ENCODE results near the gene PRSS57. TPM values are rescaled to one million over a fixed set of nuclear protein-coding genes. Genes with fewer than 3 reads are reported as not detected.

Gene PRSS57
- polyA plus RNA-seq, 1 donor (not counting 4 experiments of a cell fraction or from before 2014, with no cell fraction given), result not detected

DNA sequence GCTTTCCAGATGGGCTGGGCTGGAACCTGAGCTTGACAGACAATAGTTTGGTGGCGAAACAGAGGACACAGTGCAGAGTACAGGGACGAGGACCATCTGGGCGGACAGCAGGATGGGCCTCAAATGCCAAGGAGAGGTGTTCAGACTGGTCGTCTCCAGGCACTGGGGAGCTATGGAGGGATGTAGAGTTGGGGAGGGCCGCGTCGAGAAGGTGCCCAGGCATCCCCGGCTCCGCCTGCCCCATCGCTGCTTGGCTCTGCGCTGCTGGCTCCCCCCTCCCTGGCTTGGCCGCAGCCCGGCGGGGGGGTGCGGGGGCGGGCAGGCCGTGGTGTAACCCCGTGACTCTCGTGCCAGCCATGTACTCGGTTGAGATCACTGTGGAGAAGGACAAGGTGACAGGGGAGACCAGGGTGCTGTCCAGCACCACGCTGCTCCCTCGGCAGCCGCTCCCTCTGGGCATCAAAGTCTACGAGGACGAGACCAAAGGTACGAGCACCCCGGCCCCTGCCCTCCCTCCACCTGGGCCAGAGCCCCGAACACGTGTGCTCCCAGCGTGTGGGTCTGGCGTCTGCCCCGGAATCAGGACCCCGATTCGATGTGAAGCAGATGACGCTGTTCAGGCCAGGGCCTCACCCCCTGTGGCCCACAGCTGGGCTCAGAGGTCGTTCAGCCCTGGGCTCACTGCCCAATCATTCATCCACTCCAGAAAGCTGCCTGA is 44.9 kb upstream of the PRSS57 start:
- H4K20me1 ChIP-seq (ENCODE audit: control insufficient read depth, extremely low read depth, insufficient read depth, low read length), result no peaks in the 10 kb centered on the region
- no peaks in the 10 kb centered on the region for H3K9me3 ChIP-seq (ENCODE audit: control insufficient read depth, low read depth, low read length)
- H2AFZ ChIP-seq (ENCODE audit: control insufficient read depth, low read length), result no peak overlapping the region
- no peak for TF ChIP-seq EZH2 (IDR thresholded peaks at IDR 0.05; ENCODE audit: low read length)
- TF ChIP-seq, protein P1, sequence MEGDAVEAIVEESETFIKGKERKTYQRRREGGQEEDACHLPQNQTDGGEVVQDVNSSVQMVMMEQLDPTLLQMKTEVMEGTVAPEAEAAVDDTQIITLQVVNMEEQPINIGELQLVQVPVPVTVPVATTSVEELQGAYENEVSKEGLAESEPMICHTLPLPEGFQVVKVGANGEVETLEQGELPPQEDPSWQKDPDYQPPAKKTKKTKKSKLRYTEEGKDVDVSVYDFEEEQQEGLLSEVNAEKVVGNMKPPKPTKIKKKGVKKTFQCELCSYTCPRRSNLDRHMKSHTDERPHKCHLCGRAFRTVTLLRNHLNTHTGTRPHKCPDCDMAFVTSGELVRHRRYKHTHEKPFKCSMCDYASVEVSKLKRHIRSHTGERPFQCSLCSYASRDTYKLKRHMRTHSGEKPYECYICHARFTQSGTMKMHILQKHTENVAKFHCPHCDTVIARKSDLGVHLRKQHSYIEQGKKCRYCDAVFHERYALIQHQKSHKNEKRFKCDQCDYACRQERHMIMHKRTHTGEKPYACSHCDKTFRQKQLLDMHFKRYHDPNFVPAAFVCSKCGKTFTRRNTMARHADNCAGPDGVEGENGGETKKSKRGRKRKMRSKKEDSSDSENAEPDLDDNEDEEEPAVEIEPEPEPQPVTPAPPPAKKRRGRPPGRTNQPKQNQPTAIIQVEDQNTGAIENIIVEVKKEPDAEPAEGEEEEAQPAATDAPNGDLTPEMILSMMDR (optimal IDR thresholded peaks at IDR 0.05 in 1 of 3, IDR thresholded peaks at IDR 0.05 in 1 of 3, conservative IDR thresholded peaks at IDR 0.05 in 1 of 3; ENCODE audit: extremely low read depth in 1 of 3, insufficient read depth in 2 of 3, low read length in 3 of 3), result no peak
- H3K4me2 ChIP-seq (ENCODE audit: control insufficient read depth, extremely low read depth, insufficient read depth, low read depth, low read length), result no peak overlapping the region
- no peaks in the 10 kb centered on the region for H3K79me2 ChIP-seq (ENCODE audit: control insufficient read depth, insufficient read depth, low read length)
- no peaks in the 10 kb centered on the region for H3K27me3 ChIP-seq (ENCODE audit: control insufficient read depth, extremely low read depth, insufficient read depth, low read length)
- H3K27ac ChIP-seq (ENCODE audit: control insufficient read depth, insufficient read depth, low read length), result no peak overlapping the region
- H3K9ac ChIP-seq (ENCODE audit: control insufficient read depth, extremely low read depth, insufficient read depth, low read length), result no peak overlapping the region
- no peaks in the 10 kb centered on the region for H3K4me1 ChIP-seq (ENCODE audit: control insufficient read depth, extremely low read depth, insufficient read depth, low read length)
- no peak overlapping the region for H3K4me3 ChIP-seq (ENCODE audit: control insufficient read depth in 2 of 3, extremely low read depth in 1 of 3, insufficient read depth in 2 of 3, low read depth in 1 of 3, low read length in 3 of 3)
- no peaks in the 10 kb centered on the region for H3K9me1 ChIP-seq (ENCODE audit: control insufficient read depth, extremely low read depth, insufficient read depth, low read length)
- dilution Hi-C loops (cut with MboI; ENCODE audit: extremely low pct_ligation_motif_present, low sequenced_read_pairs), result no loop called here
- H3K36me3 ChIP-seq (ENCODE audit: control insufficient read depth in 2 of 2, extremely low read depth in 1 of 2, insufficient read depth in 2 of 2, low read length in 2 of 2), result no peaks in the 10 kb centered on the region
- no peak for FAIRE-seq
- no peak for DNase-seq (ENCODE audit: low read depth, low spot score)

DNA sequence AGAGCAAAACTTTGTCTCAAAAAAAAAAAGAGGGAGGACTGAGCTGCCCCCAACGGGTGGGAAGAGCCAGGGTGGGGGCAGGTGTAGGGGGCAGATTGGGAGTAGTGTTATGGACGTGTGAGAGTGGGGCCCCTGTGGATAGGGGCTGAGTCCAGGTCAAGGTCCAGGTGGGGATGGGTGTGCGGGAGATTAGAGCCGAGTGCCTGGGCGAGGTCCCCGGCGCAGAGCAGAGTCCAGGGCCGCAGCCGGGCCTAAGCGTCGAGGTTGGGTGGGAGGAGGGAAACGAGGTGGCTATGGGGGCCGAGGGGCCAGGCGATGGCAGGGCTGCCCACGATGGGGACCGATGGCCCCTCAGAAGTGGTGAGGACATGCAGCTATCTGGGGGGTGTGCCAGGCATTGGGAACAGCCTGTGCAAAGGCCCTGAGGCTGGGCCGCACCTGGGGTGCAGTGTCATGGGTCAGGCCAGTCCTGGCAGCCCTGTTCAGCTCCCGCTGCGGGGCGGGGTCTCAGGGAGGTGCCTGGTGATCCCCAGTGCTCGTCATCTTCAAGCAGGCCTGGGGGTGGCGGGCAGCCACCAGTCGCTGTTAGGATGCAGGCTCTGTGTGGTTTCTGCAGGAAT is 43.4 kb upstream of the PRSS57 start:
- FAIRE-seq (no peak), DNase-seq (ENCODE audit: low read depth, low spot score) (no peak)
- no peaks in the 10 kb centered on the region for H3K79me2 ChIP-seq (ENCODE audit: control insufficient read depth, insufficient read depth, low read length)
- H3K4me3 ChIP-seq (ENCODE audit: control insufficient read depth in 2 of 3, extremely low read depth in 1 of 3, insufficient read depth in 2 of 3, low read depth in 1 of 3, low read length in 3 of 3), result no peak overlapping the region
- TF ChIP-seq, protein P1 (optimal IDR thresholded peaks at IDR 0.05 in 1 of 3, IDR thresholded peaks at IDR 0.05 in 1 of 3, conservative IDR thresholded peaks at IDR 0.05 in 1 of 3; ENCODE audit: extremely low read depth in 1 of 3, insufficient read depth in 2 of 3, low read length in 3 of 3), result no peak
- no peak for TF ChIP-seq EZH2 (IDR thresholded peaks at IDR 0.05; ENCODE audit: low read length)
- no peak overlapping the region for H3K4me2 ChIP-seq (ENCODE audit: control insufficient read depth, extremely low read depth, insufficient read depth, low read depth, low read length)
- no peaks in the 10 kb centered on the region for H3K36me3 ChIP-seq (ENCODE audit: control insufficient read depth in 2 of 2, extremely low read depth in 1 of 2, insufficient read depth in 2 of 2, low read length in 2 of 2)
- no peak overlapping the region for H3K27ac ChIP-seq (ENCODE audit: control insufficient read depth, insufficient read depth, low read length)
- dilution Hi-C loops (cut with MboI; ENCODE audit: extremely low pct_ligation_motif_present, low sequenced_read_pairs), result no loop called here
- no peaks in the 10 kb centered on the region for H4K20me1 ChIP-seq (ENCODE audit: control insufficient read depth, extremely low read depth, insufficient read depth, low read length)
- H2AFZ ChIP-seq (ENCODE audit: control insufficient read depth, low read length), result no peak overlapping the region
- H3K9me3 ChIP-seq (ENCODE audit: control insufficient read depth, low read depth, low read length), result no peaks in the 10 kb centered on the region
- H3K27me3 ChIP-seq (ENCODE audit: control insufficient read depth, extremely low read depth, insufficient read depth, low read length), result no peaks in the 10 kb centered on the region
- no peaks in the 10 kb centered on the region for H3K9me1 ChIP-seq (ENCODE audit: control insufficient read depth, extremely low read depth, insufficient read depth, low read length)
- H3K4me1 ChIP-seq (ENCODE audit: control insufficient read depth, extremely low read depth, insufficient read depth, low read length), result no peaks in the 10 kb centered on the region
- no peak overlapping the region for H3K9ac ChIP-seq (ENCODE audit: control insufficient read depth, extremely low read depth, insufficient read depth, low read length)

All from keratinocyte (primary cell).